HEK293 (cell line): ENCODE measurements around the gene SH2D2A.
A peak's percentile ranks its signal among the peaks of the same experiment; 100 is the strongest.

Experiments
- CTCF ChIA-PET: fragments of 350-600 bp; formaldehyde crosslinking; extraction: SDS; loops from one replicate; lab custom pipeline; 2021; ENCODE audit warnings: antibody characterized with exemption; lab: Yijun Ruan, JAX
- POLR2A ChIA-PET: fragments of 300-600 bp; formaldehyde crosslinking; extraction: SDS; loops from one replicate; lab custom pipeline; 2020; ENCODE audit warnings: antibody characterized with exemption, inconsistent platforms; lab: Yijun Ruan, JAX
- H3K27ac ChIP-seq: fragments of 200-500 bp; sonication (Bioruptor generic); 2 replicates; pipeline ENCODE4 v1.5.1; 2014; ENCODE audit warnings: low read depth, low read length, control low read depth, inconsistent platforms; ENCODE audit errors: extremely low read depth
- H3K36me3 ChIP-seq, 2 experiments: fragments of 200-500 bp in 1 of 2; sonication (Bioruptor generic) in 1 of 2; 1 replicate in 1 of 2; 2 replicates in 1 of 2; pipeline ENCODE4 v1.5.1; 2014 to 2017; ENCODE audit warnings: inconsistent platforms in 2 of 2, low read length in 2 of 2; ENCODE audit not compliant: control insufficient read depth in 2 of 2, insufficient read depth in 1 of 2
- H3K4me1 ChIP-seq: fragments of 200-500 bp; sonication (Bioruptor generic); 2 replicates; pipeline ENCODE4 v1.5.1; 2014; ENCODE audit warnings: mild to moderate bottlenecking, low read length, inconsistent platforms; ENCODE audit not compliant: control insufficient read depth, insufficient read depth
- H3K4me3 ChIP-seq: 2 replicates; pipeline ENCODE4 v1.5.1; 2011; ENCODE audit warnings: low read depth, mild to moderate bottlenecking, control low read depth, low read length, moderate library complexity
- H3K9me3 ChIP-seq: fragments of 200-500 bp; sonication (Bioruptor generic); 2 replicates; pipeline ENCODE4 v1.5.1; 2014; ENCODE audit warnings: low read depth, low read length, inconsistent platforms; ENCODE audit not compliant: control insufficient read depth, insufficient read depth
- KLF1 ChIP-seq: fragments of 450-650 bp; formaldehyde crosslinking; IDR thresholded peaks from 2 replicates; pipeline ENCODE4 v1.5.1; 2016; ENCODE audit warnings: missing biosample characterization, missing genetic modification characterization
- KLF10 ChIP-seq: fragments of 450-650 bp; IDR thresholded peaks from 2 replicates; pipeline ENCODE4 v1.5.1; 2018; ENCODE audit warnings: missing biosample characterization, mild to moderate bottlenecking, missing genetic modification characterization
- KLF7 ChIP-seq: fragments of 450-650 bp; formaldehyde crosslinking; IDR thresholded peaks from 2 replicates; pipeline ENCODE4 v1.5.1; 2016; ENCODE audit warnings: missing biosample characterization, missing genetic modification characterization, borderline replicate concordance
- KLF9 ChIP-seq: fragments of 450-650 bp; formaldehyde crosslinking; IDR thresholded peaks from 2 replicates; pipeline ENCODE4 v1.5.1; 2016; ENCODE audit warnings: missing biosample characterization, missing genetic modification characterization, low read depth
- SP3 ChIP-seq: fragments of 450-650 bp; formaldehyde crosslinking; IDR thresholded peaks from 2 replicates; pipeline ENCODE4 v1.5.1; 2016; ENCODE audit warnings: missing biosample characterization, missing genetic modification characterization
- SP7 ChIP-seq: fragments of 450-650 bp; formaldehyde crosslinking; IDR thresholded peaks from 2 replicates; pipeline ENCODE4 v1.5.1; 2016; ENCODE audit warnings: missing biosample characterization, missing genetic modification characterization
- ZBTB21 ChIP-seq: fragments of 450-650 bp; formaldehyde crosslinking; IDR thresholded peaks from 2 replicates; pipeline ENCODE4 v1.5.1; 2017; ENCODE audit warnings: missing biosample characterization, missing genetic modification characterization
- ZFP41 ChIP-seq: fragments of 450-650 bp; formaldehyde crosslinking; IDR thresholded peaks from 2 replicates; pipeline ENCODE4 v1.5.1; 2016; ENCODE audit warnings: missing biosample characterization, missing genetic modification characterization, borderline replicate concordance
- ZNF146 ChIP-seq: fragments of 450-650 bp; formaldehyde crosslinking; IDR thresholded peaks from 2 replicates; pipeline ENCODE4 v1.5.1; 2016; ENCODE audit warnings: missing biosample characterization, missing genetic modification characterization
- ZNF155 ChIP-seq: fragments of 450-650 bp; formaldehyde crosslinking; IDR thresholded peaks from 2 replicates; pipeline ENCODE4 v1.5.1; 2016; ENCODE audit warnings: missing biosample characterization, missing genetic modification characterization
- ZNF221 ChIP-seq: fragments of 450-650 bp; formaldehyde crosslinking; IDR thresholded peaks from 2 replicates; pipeline ENCODE4 v1.5.1; 2017; ENCODE audit warnings: missing biosample characterization, missing genetic modification characterization, borderline replicate concordance
- ZNF239 ChIP-seq: fragments of 450-650 bp; formaldehyde crosslinking; IDR thresholded peaks from 2 replicates; pipeline ENCODE4 v1.5.1; 2016; ENCODE audit warnings: missing biosample characterization, missing genetic modification characterization
- ZNF274 ChIP-seq, 2 experiments: fragments of 200-500 bp in 1 of 2; fragments of 450-650 bp in 1 of 2; sonication (Bioruptor generic) in 1 of 2; formaldehyde crosslinking in 1 of 2; IDR thresholded peaks; 2 replicates each; pipeline versions ENCODE4 v1.5.1 to v1.6.1; 2014 to 2016; ENCODE audit warnings: borderline replicate concordance in 1 of 2, inconsistent platforms in 1 of 2, low read length in 1 of 2, missing biosample characterization in 1 of 2, missing genetic modification characterization in 1 of 2
- ZNF335 ChIP-seq: fragments of 450-650 bp; formaldehyde crosslinking; conservative IDR thresholded peaks from 2 replicates; pipeline ENCODE4 v1.5.1; 2016; ENCODE audit warnings: missing biosample characterization, missing genetic modification characterization
- ZNF433 ChIP-seq: fragments of 450-650 bp; formaldehyde crosslinking; IDR thresholded peaks from 2 replicates; pipeline ENCODE4 v1.5.1; 2016; ENCODE audit warnings: missing biosample characterization, missing genetic modification characterization, low read depth
- ZNF658 ChIP-seq: fragments of 450-650 bp; formaldehyde crosslinking; IDR thresholded peaks from 2 replicates; pipeline ENCODE4; 2016; ENCODE audit warnings: missing biosample characterization, missing genetic modification characterization
- ZNF830 ChIP-seq: fragments of 450-650 bp; IDR thresholded peaks from 2 replicates; pipeline ENCODE4 v1.5.0; 2018; ENCODE audit warnings: missing biosample characterization, missing genetic modification characterization, low read depth, mild to moderate bottlenecking, moderate library complexity
- TF ChIP-seq, protein P1 (sequence below): fragments of 450-650 bp; formaldehyde crosslinking; IDR thresholded peaks from 2 replicates; pipeline ENCODE4 v1.5.1; 2016; ENCODE audit warnings: missing biosample characterization, missing genetic modification characterization
- TF ChIP-seq, protein P2 (sequence below): fragments of 450-650 bp; formaldehyde crosslinking; optimal IDR thresholded peaks from 2 replicates; pipeline ENCODE3; 2016; ENCODE audit warnings: missing biosample characterization, mild to moderate bottlenecking, missing genetic modification characterization

SH2D2A gene

DNA sequence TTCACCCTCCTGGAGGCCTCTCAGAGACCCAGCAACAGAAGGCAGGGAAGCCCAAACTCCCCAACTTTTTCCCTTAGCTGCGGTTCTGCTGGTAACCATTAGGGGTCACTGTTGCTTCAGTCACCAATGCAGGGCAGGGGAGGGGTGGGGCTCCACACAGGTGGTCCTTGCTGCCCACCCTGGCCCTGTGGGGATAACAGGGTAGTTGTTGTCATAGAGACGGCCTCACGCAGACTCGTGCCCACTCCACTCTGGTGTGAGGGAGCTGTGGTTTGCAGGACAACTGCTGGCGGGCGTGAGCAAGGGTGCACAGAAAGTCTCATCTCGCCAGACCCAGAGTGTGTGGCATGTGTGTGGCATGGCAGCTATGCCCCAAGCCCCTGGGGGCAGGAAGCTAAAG lies 22.3 kb upstream of the SH2D2A start (continued):
- TF ChIP-seq ZNF221 (tag by site-specific recombination), result no peak
- TF ChIP-seq ZNF146 (tag by site-specific recombination), result no peak
- TF ChIP-seq, protein P1, sequence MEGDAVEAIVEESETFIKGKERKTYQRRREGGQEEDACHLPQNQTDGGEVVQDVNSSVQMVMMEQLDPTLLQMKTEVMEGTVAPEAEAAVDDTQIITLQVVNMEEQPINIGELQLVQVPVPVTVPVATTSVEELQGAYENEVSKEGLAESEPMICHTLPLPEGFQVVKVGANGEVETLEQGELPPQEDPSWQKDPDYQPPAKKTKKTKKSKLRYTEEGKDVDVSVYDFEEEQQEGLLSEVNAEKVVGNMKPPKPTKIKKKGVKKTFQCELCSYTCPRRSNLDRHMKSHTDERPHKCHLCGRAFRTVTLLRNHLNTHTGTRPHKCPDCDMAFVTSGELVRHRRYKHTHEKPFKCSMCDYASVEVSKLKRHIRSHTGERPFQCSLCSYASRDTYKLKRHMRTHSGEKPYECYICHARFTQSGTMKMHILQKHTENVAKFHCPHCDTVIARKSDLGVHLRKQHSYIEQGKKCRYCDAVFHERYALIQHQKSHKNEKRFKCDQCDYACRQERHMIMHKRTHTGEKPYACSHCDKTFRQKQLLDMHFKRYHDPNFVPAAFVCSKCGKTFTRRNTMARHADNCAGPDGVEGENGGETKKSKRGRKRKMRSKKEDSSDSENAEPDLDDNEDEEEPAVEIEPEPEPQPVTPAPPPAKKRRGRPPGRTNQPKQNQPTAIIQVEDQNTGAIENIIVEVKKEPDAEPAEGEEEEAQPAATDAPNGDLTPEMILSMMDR (tag by site-specific recombination), result peak; percentile 78; the same call in 1 of the 2 replicates

DNA sequence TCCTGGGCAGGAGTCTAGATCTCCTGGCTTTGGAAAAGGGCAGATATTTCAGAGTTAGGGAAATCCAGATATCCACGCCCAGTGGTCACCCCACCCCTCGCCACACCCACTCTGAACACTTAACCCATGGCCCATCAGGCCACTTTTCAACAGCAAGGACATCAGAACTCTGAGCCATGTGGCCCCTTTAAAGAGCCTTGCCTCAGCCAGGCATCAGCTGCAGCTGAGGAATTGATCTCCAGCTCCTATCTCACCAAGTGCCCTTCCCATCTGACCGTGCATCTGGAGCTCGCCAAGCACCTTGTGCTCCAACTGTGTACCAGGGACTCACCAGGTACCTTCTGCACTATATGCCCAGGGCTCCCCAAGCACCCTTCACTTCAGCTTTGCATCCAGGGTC lies 20.2 kb upstream of the SH2D2A start:
- POLR2A ChIA-PET, result no interaction called here
- no peaks in the 10 kb centered on the region for H3K4me1 ChIP-seq
- no peak for TF ChIP-seq ZFP41 (tag by site-specific recombination)
- TF ChIP-seq KLF9 (tag by site-specific recombination), result peak; percentile 46; the same call in 1 of the 2 replicates
- TF ChIP-seq KLF1 (tag by site-specific recombination), result peak; percentile 73
- TF ChIP-seq KLF7 (tag by site-specific recombination), result no peak
- CTCF ChIA-PET, result interaction anchor here (0.7 to 6.2 kb wide), 14 partner anchors 10 to 570 kb away, joined by 3 to 119 read pairs (median 21); partner anchors contain the start of genes INSRR, ISG20L2, LRRC71 and METTL25B
- H3K4me3 ChIP-seq, result no peak overlapping the region
- no peaks in the 10 kb centered on the region for H3K9me3 ChIP-seq
- no peak overlapping the region for H3K27ac ChIP-seq
- no peaks in the 10 kb centered on the region for H3K36me3 ChIP-seq

DNA sequence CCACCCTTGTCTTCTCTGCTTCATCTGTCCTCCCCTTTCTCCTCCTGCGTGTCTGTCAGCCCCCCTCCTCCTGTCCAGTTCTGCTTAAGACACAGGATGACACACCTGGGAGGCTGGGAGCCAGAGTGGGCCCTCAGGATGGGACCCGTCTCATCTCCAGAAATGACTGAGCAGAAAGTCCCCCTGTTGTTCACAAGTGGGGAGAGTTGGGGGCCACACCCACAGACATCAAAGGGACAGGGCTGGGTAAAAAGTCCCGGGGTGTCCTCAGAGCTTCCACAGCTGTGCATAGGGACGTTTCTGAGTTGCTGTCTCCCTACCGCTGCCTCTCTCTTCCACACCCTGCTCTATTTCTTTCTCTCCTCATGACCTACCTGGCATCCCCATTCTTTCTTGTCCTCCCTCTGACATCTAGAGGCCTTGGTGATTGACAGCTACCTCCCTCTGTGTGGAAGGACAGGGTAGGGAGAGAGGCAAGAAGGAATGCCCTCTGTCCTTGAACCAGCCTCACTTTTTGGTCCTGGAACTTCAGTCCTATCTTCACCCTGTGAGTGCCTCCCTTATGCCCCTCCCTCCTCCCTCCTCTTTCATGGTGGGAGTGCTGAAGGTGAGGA lies 19.5 kb upstream of the SH2D2A start:
- ChIA-PET POLR2A (interaction anchor here (0.6 kb wide), 1 partner anchor 71 kb away, joined by 3 read pairs; no protein-coding TSS in a partner anchor), CTCF (interaction anchor here (0.7 to 6.2 kb wide), 9 partner anchors 9 to 571 kb away, joined by 3 to 119 read pairs (median 23); partner anchors contain the start of genes INSRR, ISG20L2, LRRC71 and METTL25B)
- Histone ChIP-seq H3K4me3 (no peak overlapping the region), H3K36me3 (no peaks in the 10 kb centered on the region), H3K4me1 (no peaks in the 10 kb centered on the region), H3K9me3 (no peaks in the 10 kb centered on the region), H3K27ac (no peak overlapping the region)
- TF ChIP-seq SP3 (peak; percentile 43; the same call in 1 of the 2 replicates), ZNF155 (no peak)

DNA sequence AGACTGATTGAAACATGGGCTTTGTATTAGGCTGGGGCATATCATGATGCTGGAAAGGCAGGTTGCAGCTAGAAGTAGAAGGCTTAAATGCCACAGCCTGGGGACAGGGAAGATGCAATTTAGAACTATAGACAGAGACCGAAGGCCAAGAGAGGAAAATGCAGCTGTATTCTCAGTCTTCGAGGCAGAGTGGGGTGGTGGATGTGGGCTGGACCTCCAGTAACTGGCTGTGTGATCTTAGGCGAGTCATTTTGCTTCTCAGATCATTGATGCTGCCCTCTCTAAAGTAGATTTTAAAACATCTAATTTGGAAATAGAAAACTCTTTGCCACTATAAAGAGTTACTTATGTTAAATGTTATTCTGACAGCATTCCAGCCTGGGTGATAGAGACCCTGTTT lies 17.7 kb upstream of the SH2D2A start:
- no peak overlapping the region for H3K27ac ChIP-seq
- no peaks in the 10 kb centered on the region for H3K9me3 ChIP-seq
- no peaks in the 10 kb centered on the region for H3K36me3 ChIP-seq
- no peaks in the 10 kb centered on the region for H3K4me1 ChIP-seq
- POLR2A ChIA-PET, result no interaction called here
- TF ChIP-seq ZNF239 (no peak), ZNF658 (tag by site-specific recombination) (no peak), KLF7 (tag by site-specific recombination) (no peak), SP7 (tag by site-specific recombination) (no peak), ZNF830 (tag by site-specific recombination) (no peak), ZBTB21 (no peak), ZNF335 (no peak), ZNF274 (IDR thresholded peaks at IDR 0.05; ENCODE audit: low read length) (no peak), ZNF274 (tag by site-specific recombination; IDR thresholded peaks at IDR 0.05; ENCODE audit: borderline replicate concordance) (no peak), KLF10 (tag by site-specific recombination) (no peak), ZNF433 (tag by site-specific recombination) (no peak)
- TF ChIP-seq, protein P2, sequence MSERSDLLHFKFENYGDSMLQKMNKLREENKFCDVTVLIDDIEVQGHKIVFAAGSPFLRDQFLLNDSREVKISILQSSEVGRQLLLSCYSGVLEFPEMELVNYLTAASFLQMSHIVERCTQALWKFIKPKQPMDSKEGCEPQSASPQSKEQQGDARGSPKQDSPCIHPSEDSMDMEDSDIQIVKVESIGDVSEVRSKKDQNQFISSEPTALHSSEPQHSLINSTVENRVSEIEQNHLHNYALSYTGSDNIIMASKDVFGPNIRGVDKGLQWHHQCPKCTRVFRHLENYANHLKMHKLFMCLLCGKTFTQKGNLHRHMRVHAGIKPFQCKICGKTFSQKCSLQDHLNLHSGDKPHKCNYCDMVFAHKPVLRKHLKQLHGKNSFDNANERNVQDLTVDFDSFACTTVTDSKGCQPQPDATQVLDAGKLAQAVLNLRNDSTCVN (tag by site-specific recombination), result no peak
- TF ChIP-seq, all 188 proteins: peak for 0
- H3K4me3 ChIP-seq, result no peak overlapping the region
- CTCF ChIA-PET, result interaction anchor here (0.6 to 2.6 kb wide), 7 partner anchors 13 to 242 kb away, joined by 3 to 8 read pairs (median 4); no protein-coding TSS in a partner anchor
